Vagina (tissue), 2 donors: Measurements from ENCODE around the gene CTSD. TPM values are rescaled to one million over a fixed set of nuclear protein-coding genes. Genes with fewer than 3 reads are reported as not detected.

Experiments
- DNase-seq, 2 donors: peaks; one replicate each; pipeline ENCODE4 v3.0.0-alpha.2; 2017; ENCODE audit errors: extremely low spot score in 2 of 2
- H3K27ac ChIP-seq: fragments of 200-600 bp; sonication (generic); one replicate; pipeline ENCODE4 v1.5.1; 2019
- H3K27me3 ChIP-seq: fragments of 200-600 bp; sonication (generic); one replicate; pipeline ENCODE4 v1.5.1; 2019
- H3K36me3 ChIP-seq, 2 donors: fragments of 200-600 bp; sonication (generic); one replicate each; pipeline ENCODE4 v1.5.1; 2017 to 2019
- H3K4me1 ChIP-seq: fragments of 200-600 bp; sonication (generic); one replicate; pipeline ENCODE4 v1.5.1; 2019
- H3K4me3 ChIP-seq, 2 donors: fragments of 200-600 bp; sonication (generic); 1 replicate in 1 of 2; 2 replicates in 1 of 2; pipeline ENCODE4 v1.5.1; 2016 to 2019
- H3K9me3 ChIP-seq: fragments of 200-600 bp; sonication (generic); one replicate; pipeline ENCODE4 v1.5.1; 2019
- POLR2A ChIP-seq, 2 donors: fragments of 450-650 bp; IDR thresholded peaks; one replicate each; pipeline ENCODE4 v1.6.1; 2017; ENCODE audit warnings: antibody characterized with exemption in 2 of 2, mild to moderate bottlenecking in 2 of 2, moderate library complexity in 2 of 2
- POLR2AphosphoS5 ChIP-seq, 2 donors: sonication (generic); formaldehyde crosslinking; IDR thresholded peaks; one replicate each; pipeline ENCODE4 v1.9.0; 2017; ENCODE audit warnings: antibody characterized with exemption in 2 of 2, mild to moderate bottlenecking in 2 of 2, low read depth in 1 of 2; ENCODE audit not compliant: insufficient read depth in 1 of 2
- intact Hi-C: fragments of 100-400 bp; cut with DNase I; formaldehyde crosslinking; loops from one replicate; pipeline ENCODE4 v1.15.1; 2023
- total RNA-seq: library from RNA; depleted of rRNA; stranded (reverse); fragments of >200 nt; gene quantifications from one replicate; pipeline ENCODE4 v1.2.3, GENCODE V29; 2016
- TF ChIP-seq, protein P1 (sequence below), 3 experiments: fragments of 450-650 bp in 2 of 3; fragments of 200-600 bp in 1 of 3; sonication (generic) in 1 of 3; IDR thresholded peaks; one replicate each; pipeline ENCODE4 v1.5.1; 2017 to 2019; ENCODE audit warnings: antibody characterized with exemption in 3 of 3, mild to moderate bottlenecking in 2 of 3, moderate library complexity in 2 of 3

Gene CTSD
- total RNA-seq, 1 donor from 2014 or later = 508 TPM

DNA sequence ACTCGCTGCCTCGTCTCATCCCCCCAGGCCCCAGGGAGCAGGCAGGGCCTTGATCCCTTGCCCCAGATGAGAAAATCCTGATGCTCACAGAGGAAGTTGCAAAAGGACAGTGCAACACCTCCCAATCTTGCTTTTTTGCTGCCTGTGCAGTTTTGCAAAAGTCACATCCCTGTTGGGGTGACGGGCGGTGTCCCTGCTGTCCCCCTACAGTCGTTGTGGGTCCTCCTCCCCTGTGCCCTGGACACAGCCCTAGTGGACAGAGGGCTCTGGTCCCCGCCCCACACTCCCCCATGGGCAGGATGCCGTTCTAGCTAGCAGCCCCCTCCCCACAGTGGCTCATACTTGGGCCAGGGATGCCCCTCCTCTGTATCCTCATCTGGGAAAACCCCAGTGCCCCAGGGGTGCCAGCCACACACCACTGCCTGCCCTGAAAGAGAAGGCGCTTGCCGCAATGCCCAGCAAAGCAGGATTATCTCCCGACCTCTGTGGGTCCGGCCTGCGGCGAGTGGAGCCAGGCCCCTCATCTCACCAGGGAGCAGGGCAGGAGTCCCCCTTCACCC is 18.4 kb upstream of the CTSD start:
- H3K27me3 ChIP-seq = no peaks in the 10 kb centered on the region
- H3K4me3 ChIP-seq = no peak overlapping the region
- intact Hi-C loops = no loop called here
- no peak for DNase-seq
- no peaks in the 10 kb centered on the region for H3K4me1 ChIP-seq
- no peak overlapping the region for H3K27ac ChIP-seq
- H3K9me3 ChIP-seq = no peaks in the 10 kb centered on the region
- TF ChIP-seq POLR2AphosphoS5 (IDR thresholded peaks at IDR 0.05; ENCODE audit: insufficient read depth in 1 of 2, low read depth in 1 of 2) (no peak), POLR2A (IDR thresholded peaks at IDR 0.05) (no peak)
- no peaks in the 10 kb centered on the region for H3K36me3 ChIP-seq

DNA sequence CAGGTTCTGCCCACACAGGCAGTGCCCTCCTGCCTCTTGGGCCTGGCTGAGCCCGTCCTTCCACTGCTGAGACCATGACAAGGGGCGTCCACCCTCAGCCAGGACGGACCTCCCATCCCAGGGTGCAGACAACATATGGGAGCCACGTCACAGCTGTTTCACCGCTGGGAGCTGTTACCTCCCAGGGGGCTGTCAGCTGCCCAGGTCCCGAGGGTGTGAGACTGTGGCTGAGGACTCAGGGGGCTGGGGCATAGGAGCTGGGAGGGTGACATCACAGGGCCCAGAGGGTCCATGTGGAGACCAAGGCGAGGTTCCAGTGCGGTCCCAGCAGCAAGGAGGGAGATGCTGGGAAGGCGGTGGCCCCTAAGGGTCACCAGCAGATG is 17.9 kb upstream of the CTSD start:
- DNase-seq = no peak
- H3K27me3 ChIP-seq = no peaks in the 10 kb centered on the region
- intact Hi-C loops = no loop called here
- no peak for TF ChIP-seq POLR2AphosphoS5 (IDR thresholded peaks at IDR 0.05; ENCODE audit: insufficient read depth in 1 of 2, low read depth in 1 of 2)
- TF ChIP-seq, protein P1, sequence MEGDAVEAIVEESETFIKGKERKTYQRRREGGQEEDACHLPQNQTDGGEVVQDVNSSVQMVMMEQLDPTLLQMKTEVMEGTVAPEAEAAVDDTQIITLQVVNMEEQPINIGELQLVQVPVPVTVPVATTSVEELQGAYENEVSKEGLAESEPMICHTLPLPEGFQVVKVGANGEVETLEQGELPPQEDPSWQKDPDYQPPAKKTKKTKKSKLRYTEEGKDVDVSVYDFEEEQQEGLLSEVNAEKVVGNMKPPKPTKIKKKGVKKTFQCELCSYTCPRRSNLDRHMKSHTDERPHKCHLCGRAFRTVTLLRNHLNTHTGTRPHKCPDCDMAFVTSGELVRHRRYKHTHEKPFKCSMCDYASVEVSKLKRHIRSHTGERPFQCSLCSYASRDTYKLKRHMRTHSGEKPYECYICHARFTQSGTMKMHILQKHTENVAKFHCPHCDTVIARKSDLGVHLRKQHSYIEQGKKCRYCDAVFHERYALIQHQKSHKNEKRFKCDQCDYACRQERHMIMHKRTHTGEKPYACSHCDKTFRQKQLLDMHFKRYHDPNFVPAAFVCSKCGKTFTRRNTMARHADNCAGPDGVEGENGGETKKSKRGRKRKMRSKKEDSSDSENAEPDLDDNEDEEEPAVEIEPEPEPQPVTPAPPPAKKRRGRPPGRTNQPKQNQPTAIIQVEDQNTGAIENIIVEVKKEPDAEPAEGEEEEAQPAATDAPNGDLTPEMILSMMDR (IDR thresholded peaks at IDR 0.05) = no peak
- no peak for TF ChIP-seq POLR2A (IDR thresholded peaks at IDR 0.05)
- H3K4me3 ChIP-seq = no peak overlapping the region
- H3K36me3 ChIP-seq = no peaks in the 10 kb centered on the region
- no peak overlapping the region for H3K27ac ChIP-seq
- no peaks in the 10 kb centered on the region for H3K9me3 ChIP-seq
- no peaks in the 10 kb centered on the region for H3K4me1 ChIP-seq

DNA sequence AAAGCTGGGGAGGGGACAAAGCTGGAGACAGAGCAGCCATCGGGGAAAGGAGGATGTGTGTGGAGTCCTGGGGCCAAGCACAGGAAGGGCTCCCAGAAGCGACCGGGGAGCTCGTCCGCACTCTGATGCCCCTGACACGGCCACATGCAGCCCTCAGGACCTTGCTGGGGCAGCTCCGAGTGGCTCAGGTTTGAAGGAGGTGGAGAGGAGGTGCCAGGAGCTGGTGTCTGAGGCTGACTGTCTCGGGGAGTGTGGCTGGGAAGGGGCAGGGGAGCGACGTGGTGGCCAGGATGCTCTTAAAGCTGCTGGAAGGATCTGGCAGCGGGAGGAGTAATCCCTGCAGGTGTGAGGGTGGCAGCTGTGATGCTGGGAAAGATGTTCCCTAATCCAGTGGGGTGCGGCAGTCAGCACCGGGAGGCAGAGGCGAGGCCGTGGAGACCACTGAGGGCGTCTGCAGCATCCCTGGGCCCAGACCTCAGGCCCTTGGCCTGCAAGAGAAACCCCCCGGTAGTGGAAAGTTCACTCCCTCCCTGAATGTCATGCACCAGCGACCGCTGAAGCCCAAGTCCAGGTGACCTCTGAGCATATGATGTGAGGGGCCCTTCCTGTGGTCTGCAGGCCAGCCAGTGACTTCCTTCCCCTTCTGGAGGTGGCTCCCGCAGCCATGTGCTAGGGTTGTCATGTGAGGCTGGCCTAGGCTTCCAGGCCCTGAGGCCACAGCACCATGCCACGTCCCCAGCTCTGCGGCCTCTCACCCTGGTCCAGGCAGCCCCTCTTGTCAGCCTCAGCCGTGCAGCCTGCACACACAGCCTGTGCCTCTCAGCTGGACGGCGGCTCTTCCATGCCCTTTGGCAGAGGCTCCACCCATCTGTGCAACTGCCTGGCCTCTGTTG is 17.2 kb upstream of the CTSD start:
- H3K27me3 ChIP-seq = no peaks in the 10 kb centered on the region
- no peaks in the 10 kb centered on the region for H3K4me1 ChIP-seq
- no peak overlapping the region for H3K27ac ChIP-seq
- no peaks in the 10 kb centered on the region for H3K9me3 ChIP-seq
- no peak overlapping the region for H3K4me3 ChIP-seq
- no peaks in the 10 kb centered on the region for H3K36me3 ChIP-seq
- TF ChIP-seq, protein P1 (IDR thresholded peaks at IDR 0.05) = no peak
- TF ChIP-seq POLR2A (IDR thresholded peaks at IDR 0.05) (no peak), POLR2AphosphoS5 (IDR thresholded peaks at IDR 0.05; ENCODE audit: insufficient read depth in 1 of 2, low read depth in 1 of 2) (no peak)
- intact Hi-C loops = no loop called here
- no peak for DNase-seq

DNA sequence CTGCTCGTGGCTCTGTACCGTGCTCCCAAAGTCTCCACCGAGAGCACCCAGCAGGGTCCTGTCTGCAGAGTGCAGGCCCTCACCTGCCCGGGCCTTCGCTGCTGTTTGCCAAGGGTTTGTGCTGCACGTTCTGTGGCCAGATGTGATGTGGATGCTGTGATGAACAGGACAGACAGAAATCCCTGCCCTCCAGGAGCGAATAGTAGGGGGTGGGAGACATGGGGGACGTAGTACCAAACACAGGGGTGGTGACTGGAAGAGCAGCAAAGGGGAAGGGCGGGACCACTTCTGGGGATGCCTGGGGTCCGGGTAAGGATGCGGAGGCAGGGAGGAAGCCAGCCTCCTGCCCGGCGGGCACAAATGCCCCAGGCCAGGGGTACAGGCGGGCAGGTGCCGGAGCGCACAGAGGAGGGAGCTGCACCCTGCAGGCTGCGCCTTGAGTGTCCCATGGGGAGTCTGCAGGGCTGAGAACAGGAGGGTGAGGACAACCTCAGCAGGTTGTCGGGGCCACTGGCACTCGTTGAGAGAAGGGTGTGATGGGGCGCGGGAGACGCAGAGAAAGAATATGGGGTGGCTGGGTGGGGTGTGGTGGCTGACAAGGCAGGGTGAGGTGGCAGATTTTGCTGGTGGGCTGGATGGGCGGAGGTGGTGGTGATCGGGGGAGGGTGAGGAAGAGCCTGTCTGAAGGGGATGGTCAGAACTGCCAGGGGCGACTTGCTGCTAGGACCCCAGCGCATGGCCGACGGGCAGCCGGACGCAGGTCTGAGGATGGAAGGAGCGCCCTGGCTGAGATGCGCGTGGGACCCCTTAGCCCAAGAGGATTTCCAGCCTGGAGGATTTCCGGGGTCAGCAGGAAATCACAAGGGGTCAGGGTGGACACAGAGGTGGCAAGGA is 16.3 kb upstream of the CTSD start:
- no peaks in the 10 kb centered on the region for H3K27me3 ChIP-seq
- H3K9me3 ChIP-seq = no peaks in the 10 kb centered on the region
- no peaks in the 10 kb centered on the region for H3K4me1 ChIP-seq
- H3K27ac ChIP-seq = no peak overlapping the region
- intact Hi-C loops = no loop called here
- DNase-seq = no peak
- TF ChIP-seq, protein P1 (IDR thresholded peaks at IDR 0.05) = no peak
- TF ChIP-seq POLR2AphosphoS5 (IDR thresholded peaks at IDR 0.05; ENCODE audit: insufficient read depth in 1 of 2, low read depth in 1 of 2) (no peak), POLR2A (IDR thresholded peaks at IDR 0.05) (no peak)
- no peak overlapping the region for H3K4me3 ChIP-seq
- no peaks in the 10 kb centered on the region for H3K36me3 ChIP-seq

DNA sequence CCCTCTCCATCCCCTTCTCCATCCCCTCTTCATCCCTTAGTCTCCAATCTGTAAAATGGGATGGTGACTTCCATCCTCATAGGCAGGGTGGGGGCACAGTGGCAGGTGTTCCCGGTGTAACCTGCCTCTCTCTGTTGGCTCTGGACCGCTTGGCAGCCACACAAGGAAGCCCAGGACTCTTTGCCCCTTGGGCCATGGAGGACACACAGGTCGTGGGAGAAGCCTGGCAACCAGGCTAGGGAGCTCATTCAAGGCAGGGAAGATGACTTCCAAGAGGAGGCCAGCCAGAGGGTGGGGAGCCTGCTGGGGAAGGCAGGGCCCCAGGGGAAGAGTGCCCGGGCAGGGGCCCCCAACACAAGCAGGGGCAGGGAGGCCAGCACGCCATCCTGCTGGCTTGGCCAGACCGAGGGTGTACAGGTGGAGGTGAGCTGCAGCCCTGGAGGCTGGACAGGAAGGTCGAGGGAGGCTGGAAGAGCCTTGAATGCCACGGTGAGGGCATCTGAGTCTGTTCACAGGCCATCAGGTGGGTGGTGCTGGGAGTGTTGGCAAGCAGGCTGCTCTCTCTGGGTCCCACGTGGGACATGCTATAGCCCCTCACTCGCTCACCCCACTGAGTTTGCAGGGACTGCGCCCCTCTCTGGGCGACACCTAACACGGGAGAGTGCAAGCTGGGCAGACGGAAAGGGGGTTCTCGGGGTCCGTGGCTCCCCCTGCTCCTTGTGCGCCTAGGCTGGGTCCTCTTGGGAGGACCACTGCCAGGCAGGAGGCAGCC is 15.5 kb upstream of the CTSD start:
- TF ChIP-seq, protein P1 (IDR thresholded peaks at IDR 0.05) = no peak
- TF ChIP-seq POLR2AphosphoS5 (IDR thresholded peaks at IDR 0.05; ENCODE audit: insufficient read depth in 1 of 2, low read depth in 1 of 2) (no peak), POLR2A (IDR thresholded peaks at IDR 0.05) (no peak)
- Histone ChIP-seq H3K4me3 (no peak overlapping the region), H3K36me3 (no peaks in the 10 kb centered on the region), H3K27ac (no peak overlapping the region), H3K27me3 (no peaks in the 10 kb centered on the region), H3K4me1 (no peaks in the 10 kb centered on the region), H3K9me3 (no peaks in the 10 kb centered on the region)
- no peak for DNase-seq
- intact Hi-C loops = no loop called here
